Measurements from ENCODE around the gene SWSAP1.
"Not testable (repeated sequence)": the region's sequence is repeated elsewhere in the genome, so short reads cannot be mapped to it uniquely, and the experiment has no call there.

The SWSAP1 gene

DNA sequence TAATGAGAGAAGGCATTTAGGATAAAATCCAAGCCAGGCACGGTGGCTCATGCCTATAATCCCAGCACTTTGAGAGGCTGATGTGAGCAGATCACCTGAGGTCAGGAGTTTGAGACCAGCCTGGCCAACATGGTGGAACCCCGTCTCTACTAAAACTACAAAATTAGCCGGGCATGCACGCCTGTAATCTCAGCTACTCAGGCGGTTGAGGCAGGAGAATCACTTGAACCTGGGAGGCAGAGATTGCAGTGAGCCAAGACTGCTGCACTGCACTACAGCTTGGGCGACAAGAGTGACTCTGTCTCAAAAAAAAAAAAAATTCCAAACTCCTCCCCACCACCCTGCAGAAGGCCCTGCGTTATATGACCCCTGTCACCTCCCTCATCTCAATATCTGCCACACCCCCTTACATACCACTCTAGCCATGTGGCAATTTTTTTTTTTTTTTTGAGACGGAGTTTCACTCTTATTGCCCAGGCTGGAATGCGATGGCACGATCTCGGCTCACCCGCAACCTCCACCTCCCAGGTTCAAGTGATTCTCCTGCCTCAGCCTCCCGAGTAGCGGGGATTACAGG is 4.9 kb downstream of the SWSAP1 start:
- CTCF ChIA-PET, DNase-seq, H3K9me3 Mint-ChIP-seq, H3K4me3 Mint-ChIP-seq: not testable (repeated sequence)
- peaks cover 16% of the 10 kb centered on the region for H3K36me3 Mint-ChIP-seq
- peaks cover 63% of the 10 kb centered on the region for H3K4me1 Mint-ChIP-seq
- peak overlapping the region; percentile 99 for H3K27ac Mint-ChIP-seq
- peaks cover 33% of the 10 kb centered on the region for H3K27me3 Mint-ChIP-seq

DNA sequence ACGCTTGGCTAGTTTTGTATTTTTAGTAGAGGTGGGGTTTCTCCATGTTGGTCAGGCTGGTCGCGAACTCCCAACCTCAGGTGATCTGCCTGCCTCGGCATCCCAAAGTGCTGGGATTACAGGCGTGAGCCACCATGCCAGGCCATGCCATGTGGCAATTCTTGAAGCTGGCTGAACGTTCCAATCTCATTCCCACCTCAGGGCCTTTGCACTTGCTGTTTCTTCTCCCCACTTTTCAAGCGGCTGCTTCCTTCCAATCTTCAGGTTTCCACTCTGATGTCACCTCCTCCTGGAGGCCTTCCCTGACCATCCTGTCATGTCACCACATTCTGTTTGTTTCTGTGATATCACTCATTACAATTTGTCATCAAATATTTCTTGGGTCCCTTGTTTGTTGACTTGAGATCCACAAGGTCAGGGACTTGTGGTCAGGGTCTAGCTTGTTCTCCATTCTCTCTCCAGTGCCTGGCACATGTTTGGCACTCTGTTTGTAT is 5.4 kb downstream of the SWSAP1 start:
- CTCF ChIA-PET = interaction anchor here (0.5 to 1.2 kb wide), 2 partner anchors 68 to 504 kb away, joined by 3 to 5 read pairs; no protein-coding TSS in a partner anchor
- Mint-ChIP-seq H3K9me3 (no peaks in the 10 kb centered on the region), H3K4me1 (peaks cover 63% of the 10 kb centered on the region), H3K4me3 (peak overlapping the region; percentile 81), H3K36me3 (peaks cover 16% of the 10 kb centered on the region), H3K27ac (peak overlapping the region; percentile 99), H3K27me3 (peaks cover 39% of the 10 kb centered on the region)
- no peak for DNase-seq

DNA sequence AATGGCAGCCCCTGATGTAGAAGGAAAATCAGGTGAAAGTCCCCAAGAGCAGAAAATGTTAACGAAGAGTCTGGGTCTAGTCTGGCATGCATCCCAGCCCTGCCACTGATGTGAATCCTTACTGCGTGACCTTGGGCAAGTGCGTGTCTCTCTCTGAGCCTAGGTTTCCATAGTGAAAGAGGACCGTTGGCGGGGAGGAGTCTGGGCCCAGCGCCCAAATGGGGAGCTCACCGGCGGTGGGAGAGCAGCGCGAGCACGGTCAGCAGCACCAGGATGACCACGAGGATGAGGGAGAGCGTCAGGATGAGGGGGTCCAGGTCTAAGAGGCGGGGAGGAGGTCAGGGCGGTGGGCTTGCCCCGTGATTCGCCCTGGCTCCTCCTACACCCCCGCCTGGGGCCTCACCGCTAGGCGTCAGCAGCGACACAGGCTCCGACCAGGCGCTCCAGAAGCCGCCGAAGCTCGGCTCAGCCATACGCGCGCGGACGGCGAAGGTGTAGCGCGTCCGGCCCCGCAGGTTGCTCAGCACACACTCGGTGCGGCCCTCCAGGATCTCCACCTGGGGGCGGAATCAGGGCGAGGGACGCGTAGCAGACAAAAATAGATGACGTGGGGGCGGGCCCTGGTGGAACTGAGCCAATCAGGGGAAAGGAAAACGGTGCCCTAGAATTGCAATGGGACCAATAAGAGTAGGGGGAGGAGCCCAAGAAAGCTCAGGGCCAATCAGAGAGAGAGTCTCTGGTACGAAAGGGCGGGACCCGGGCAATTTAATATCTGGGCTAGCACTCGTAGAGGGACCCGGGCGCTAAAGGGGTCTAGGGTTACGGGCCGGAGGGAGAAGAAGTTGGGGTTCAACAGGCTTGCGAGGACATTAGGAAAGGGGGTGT is 6.4 kb downstream of the SWSAP1 start:
- H3K4me1 Mint-ChIP-seq = peaks cover 58% of the 10 kb centered on the region
- peak overlapping the region; percentile 99 for H3K27ac Mint-ChIP-seq
- peak; percentile 99 for DNase-seq
- CTCF ChIA-PET = interaction anchor here (0.6 to 2.4 kb wide), 31 partner anchors 10 to 207 kb away, joined by 3 to 9 read pairs (median 4); partner anchors contain the start of genes ECSIT, ODAD3 and PRKCSH
- H3K9me3 Mint-ChIP-seq = no peaks in the 10 kb centered on the region
- H3K36me3 Mint-ChIP-seq = peaks cover 15% of the 10 kb centered on the region
- H3K4me3 Mint-ChIP-seq = peak overlapping the region; percentile 81
- H3K27me3 Mint-ChIP-seq = peaks cover 47% of the 10 kb centered on the region

DNA sequence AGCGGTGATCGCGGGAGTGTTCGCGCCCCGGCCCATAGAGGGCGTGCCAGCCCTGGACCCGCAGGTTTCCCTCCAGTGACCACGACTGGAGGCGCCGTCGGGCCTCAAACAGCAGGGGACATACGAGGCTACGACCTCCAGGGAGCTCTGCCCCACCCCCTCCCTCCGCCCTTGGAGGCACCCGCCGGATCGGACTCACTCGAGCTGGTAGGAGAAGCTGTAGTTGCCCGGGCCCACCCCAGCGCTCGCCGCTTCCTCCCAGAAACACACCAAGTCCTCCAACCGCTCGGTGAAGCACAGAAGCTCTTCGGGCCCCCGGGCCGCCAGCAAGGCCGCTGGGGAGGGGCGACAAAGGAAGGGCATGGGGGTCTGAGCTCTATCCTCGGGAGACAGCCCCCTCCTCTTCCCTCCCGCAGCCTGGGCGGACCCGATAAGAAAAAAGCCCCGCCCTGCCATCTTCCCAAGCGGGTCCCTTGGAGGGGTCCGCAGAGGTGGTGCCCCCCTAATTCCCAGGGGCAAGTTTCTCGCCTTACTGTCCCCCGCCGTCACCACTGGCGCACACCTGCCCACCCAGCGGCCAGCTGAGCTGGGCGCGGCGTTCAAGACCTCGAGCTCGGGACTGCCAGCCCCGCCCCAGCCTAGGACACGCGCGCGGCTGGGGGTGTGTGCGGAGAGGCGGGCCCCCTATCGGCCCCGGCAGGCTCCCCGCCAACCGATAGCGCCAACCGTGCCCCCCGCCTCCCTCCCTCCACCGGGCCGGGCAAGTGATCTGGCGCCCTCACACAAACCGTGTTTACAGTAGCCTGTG is 8.6 kb downstream of the SWSAP1 start:
- Mint-ChIP-seq H3K27me3 (peaks cover 52% of the 10 kb centered on the region), H3K36me3 (peaks cover 3% of the 10 kb centered on the region), H3K27ac (peak overlapping the region; percentile 55)

DNA sequence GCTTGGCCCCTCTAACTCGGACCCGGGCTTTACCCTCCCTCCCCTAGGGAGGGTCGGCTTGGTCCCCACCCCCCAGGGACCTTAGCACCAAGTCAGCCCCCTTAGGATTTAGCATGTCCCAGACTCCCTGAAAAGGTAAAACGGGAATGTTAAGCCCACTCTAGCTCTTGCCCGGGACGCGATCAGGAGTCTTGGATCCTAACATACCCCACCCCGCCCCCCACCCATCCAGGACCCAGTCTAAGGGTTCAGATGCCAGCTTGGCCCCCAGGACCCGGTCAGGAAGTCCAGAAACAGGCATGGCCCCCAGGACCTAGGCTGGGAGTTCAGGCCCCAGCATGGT is 9.2 kb downstream of the SWSAP1 start:
- no peak for DNase-seq
- H3K4me1 Mint-ChIP-seq = peaks cover 43% of the 10 kb centered on the region
- peaks cover 52% of the 10 kb centered on the region for H3K27me3 Mint-ChIP-seq
- H3K9me3 Mint-ChIP-seq = no peaks in the 10 kb centered on the region
- peaks cover 3% of the 10 kb centered on the region for H3K36me3 Mint-ChIP-seq
- no peak overlapping the region for H3K4me3 Mint-ChIP-seq
- H3K27ac Mint-ChIP-seq = no peak overlapping the region
- CTCF ChIA-PET = interaction anchor here (0.6 to 2.9 kb wide), 6 partner anchors 8 to 99 kb away, joined by 3 to 13 read pairs (median 4); partner anchors contain the start of genes ODAD3, PRKCSH and SWSAP1

More for the DNA sequence above, 8.6 kb downstream of the SWSAP1 start:
- Mint-ChIP-seq H3K4me1 (peaks cover 47% of the 10 kb centered on the region), H3K9me3 (no peaks in the 10 kb centered on the region), H3K4me3 (peak overlapping the region; percentile 58)
- DNase-seq = peak; percentile 55
- CTCF ChIA-PET = interaction anchor here (0.6 to 2.9 kb wide), 12 partner anchors 8 to 155 kb away, joined by 3 to 13 read pairs (median 3); partner anchors contain the start of genes ODAD3, PRKCSH and SWSAP1

DNA sequence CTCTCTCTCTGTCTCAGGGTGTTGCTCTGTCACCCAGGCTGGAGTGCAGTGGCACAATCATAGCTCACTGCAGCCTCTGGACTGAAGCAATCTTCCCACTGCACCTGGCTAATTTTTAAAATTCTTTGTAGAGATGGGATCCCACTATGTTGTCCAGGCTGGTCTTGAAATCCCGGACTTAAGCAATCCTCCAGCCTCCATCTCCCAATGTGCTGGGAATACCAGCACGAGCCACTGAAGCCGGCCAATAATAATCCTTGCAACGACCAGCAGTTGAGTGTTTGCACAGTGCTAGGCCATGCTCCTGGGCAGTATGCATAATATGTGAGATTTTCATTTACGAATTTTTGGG is 10.3 kb downstream of the SWSAP1 start:
- Mint-ChIP-seq H3K27me3 (peaks cover 52% of the 10 kb centered on the region), H3K36me3 (peaks cover 3% of the 10 kb centered on the region), H3K4me1 (peaks cover 36% of the 10 kb centered on the region), H3K27ac (no peak overlapping the region), H3K9me3 (no peaks in the 10 kb centered on the region), H3K4me3 (no peak overlapping the region)
- no peak for DNase-seq
- CTCF ChIA-PET = interaction anchor here (2.9 kb wide), 1 partner anchor 98 kb away, joined by 13 read pairs; no protein-coding TSS in a partner anchor

DNA sequence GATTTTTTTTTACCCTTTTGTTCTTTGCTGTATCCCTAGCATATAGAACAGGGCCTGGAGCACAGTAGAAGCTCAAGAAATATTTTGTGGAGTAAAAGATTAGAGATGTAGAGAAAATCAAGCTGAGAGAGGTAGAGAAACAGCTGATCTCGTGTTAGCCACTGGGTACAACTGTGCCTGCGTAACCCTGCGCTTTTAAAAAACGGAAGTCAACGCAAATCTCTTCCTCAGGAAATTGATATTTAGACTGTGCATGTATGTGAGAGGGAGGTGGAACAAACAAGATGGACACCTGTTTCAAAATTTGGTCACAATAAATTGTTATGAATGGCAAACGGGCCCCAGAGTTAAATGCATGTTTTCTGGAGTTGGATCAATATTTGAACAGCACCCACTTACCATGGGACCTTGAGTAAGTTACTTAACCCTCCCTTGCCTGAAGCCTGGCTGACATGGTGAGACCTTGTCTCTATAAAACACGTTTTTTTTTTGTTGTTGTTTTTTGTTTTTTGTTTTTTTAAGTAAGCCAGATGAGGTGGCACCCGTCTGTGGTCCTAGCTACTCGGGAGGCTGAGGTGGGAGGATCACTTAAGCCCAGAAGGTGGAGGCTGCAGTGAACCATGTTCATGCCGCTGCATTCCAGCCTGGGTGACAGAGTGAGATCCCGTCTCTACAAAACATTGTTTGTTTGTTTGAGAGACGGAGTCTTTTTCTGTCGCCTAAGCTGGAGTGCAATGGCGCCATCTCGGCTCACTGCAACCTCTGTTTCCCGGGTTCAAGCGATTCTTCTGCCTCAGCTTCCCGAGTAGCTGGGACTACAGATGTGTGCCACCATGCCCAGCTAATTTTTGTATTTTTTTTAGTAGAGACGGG is 12.9 kb downstream of the SWSAP1 start:
- DNase-seq = no peak
- H3K36me3 Mint-ChIP-seq = no peaks in the 10 kb centered on the region
- H3K9me3 Mint-ChIP-seq = peaks cover 3% of the 10 kb centered on the region
- peaks cover 16% of the 10 kb centered on the region for H3K4me1 Mint-ChIP-seq
- no peak overlapping the region for H3K4me3 Mint-ChIP-seq
- H3K27me3 Mint-ChIP-seq = peaks cover 53% of the 10 kb centered on the region
- CTCF ChIA-PET = no interaction called here
- no peak overlapping the region for H3K27ac Mint-ChIP-seq

DNA sequence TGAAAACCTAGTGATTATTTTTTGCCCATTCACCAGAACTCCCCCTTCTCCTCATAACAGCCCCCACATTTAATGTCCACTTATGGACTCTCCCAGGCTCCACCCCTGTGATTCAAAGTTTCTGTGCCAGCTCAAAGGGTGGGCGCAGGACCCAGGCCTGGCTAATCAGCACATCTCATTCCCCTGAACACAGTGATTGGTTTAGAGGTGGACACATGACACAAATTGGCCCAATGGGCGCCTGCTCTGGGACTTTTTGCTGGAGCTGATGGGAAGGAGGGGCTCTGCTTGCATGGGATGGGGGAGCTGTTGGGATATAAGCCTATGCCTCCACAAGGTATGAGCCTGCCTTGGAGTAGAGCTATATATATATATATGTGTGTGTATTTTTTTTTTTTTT is 15.9 kb downstream of the SWSAP1 start:
- Mint-ChIP-seq H3K27ac (no peak overlapping the region), H3K36me3 (no peaks in the 10 kb centered on the region), H3K9me3 (peaks cover 3% of the 10 kb centered on the region), H3K4me3 (no peak overlapping the region), H3K4me1 (peaks cover 11% of the 10 kb centered on the region), H3K27me3 (peaks cover 38% of the 10 kb centered on the region)
- no peak for DNase-seq
- CTCF ChIA-PET = interaction anchor here (1.6 to 2.1 kb wide), 2 partner anchors 7 to 9 kb away, joined by 5 to 7 read pairs; no protein-coding TSS in a partner anchor

DNA sequence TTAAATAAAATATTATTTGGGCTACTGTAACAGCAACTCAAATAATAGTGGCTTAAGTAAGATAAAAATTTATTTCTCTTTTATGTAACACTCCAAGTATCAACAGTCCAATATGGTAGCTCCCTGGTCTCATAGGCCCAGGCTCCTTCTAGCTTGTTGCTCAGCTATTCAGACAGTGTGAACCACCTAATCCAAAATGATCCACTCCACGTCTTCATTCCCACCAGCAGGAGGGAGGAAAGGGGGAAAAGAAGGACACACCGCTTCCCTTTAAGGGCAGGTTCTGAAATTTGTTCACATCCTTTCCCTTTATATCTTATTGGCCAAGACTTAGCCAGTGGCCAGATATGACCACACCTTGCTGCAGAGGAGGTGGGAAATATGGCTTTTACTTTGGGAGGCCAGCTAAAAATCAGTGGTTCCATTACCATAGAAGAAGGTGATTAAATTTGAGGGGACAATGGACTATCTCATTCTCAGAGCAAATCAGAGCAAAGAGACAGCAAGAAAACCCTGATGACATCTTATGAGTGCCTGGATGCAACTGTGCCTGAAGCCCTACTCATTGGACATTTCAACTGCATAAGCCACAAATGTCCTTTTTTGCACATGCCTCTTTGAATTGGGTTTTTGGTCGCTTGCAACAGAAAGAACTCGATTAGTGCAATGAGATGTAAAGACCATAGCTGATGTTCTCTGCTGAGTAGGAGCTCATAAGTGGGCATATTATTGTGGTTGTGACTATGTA is 16.6 kb downstream of the SWSAP1 start:
- no peak for DNase-seq
- Mint-ChIP-seq H3K4me3 (no peak overlapping the region), H3K4me1 (peaks cover 11% of the 10 kb centered on the region), H3K9me3 (peaks cover 3% of the 10 kb centered on the region), H3K36me3 (no peaks in the 10 kb centered on the region), H3K27me3 (peaks cover 36% of the 10 kb centered on the region), H3K27ac (no peak overlapping the region)
- CTCF ChIA-PET = interaction anchor here (1.6 to 2.1 kb wide), 2 partner anchors 8 to 10 kb away, joined by 5 to 7 read pairs; no protein-coding TSS in a partner anchor

DNA sequence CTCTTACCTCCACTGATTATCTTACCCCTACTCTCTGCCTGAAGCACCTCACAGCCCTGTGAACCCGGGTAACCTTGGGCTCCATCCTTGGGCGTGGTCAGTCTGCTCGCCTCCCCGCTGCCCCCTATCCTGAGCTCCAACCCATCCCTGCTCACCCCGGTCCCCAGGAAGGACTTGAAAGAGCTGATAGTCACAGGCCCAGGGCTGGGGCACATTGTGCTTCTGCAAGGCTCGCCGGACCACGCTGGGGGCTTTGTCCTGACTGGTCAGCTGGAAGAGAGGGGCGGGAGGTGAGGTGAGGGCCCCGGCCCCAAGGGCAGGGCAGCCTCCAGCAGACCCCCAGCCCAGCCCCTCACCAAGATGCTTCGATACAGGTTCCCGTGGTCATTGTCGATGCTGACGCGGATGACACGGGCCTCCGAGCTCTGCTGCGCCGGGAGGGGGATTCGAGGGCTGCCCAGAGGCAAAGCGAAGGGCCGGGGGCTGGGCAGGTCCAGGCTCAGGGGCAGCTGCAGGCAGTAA is 22.7 kb downstream of the SWSAP1 start:
- H3K36me3 Mint-ChIP-seq = no peaks in the 10 kb centered on the region
- peaks cover 22% of the 10 kb centered on the region for H3K27me3 Mint-ChIP-seq
- peaks cover 4% of the 10 kb centered on the region for H3K4me1 Mint-ChIP-seq
- no peaks in the 10 kb centered on the region for H3K9me3 Mint-ChIP-seq
- no peak overlapping the region for H3K4me3 Mint-ChIP-seq
- H3K27ac Mint-ChIP-seq = no peak overlapping the region
- DNase-seq = no peak
- CTCF ChIA-PET = interaction anchor here (0.5 to 2.0 kb wide), 2 partner anchors 16 to 1448 kb away, joined by 3 to 6 read pairs; no protein-coding TSS in a partner anchor

DNA sequence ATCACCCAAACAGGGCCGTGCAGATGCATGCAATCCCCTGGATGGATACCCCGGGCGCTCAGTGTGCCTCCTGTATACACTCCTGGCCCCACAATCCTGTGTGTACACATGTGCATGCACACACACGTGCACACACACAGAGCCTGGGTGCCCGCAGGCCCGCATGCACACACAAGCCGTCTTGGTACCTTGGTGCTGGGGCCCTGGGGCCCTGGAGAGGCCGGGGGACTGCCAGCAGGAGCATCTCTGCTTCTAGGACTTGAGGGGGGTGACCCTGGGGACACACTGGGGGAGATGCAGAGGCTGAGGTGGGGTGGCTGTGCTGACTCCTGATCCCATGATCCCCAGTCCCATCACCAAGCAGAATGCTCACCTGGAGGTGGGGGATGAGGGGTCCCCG is 25.2 kb downstream of the SWSAP1 start:
- no peaks in the 10 kb centered on the region for H3K4me1 Mint-ChIP-seq
- DNase-seq = no peak
- H3K36me3 Mint-ChIP-seq = no peaks in the 10 kb centered on the region
- H3K4me3 Mint-ChIP-seq = no peak overlapping the region
- no peak overlapping the region for H3K27ac Mint-ChIP-seq
- no peaks in the 10 kb centered on the region for H3K9me3 Mint-ChIP-seq
- peaks cover 12% of the 10 kb centered on the region for H3K27me3 Mint-ChIP-seq
- CTCF ChIA-PET = interaction anchor here (1.4 kb wide), 1 partner anchor 17 kb away, joined by 3 read pairs; no protein-coding TSS in a partner anchor

DNA sequence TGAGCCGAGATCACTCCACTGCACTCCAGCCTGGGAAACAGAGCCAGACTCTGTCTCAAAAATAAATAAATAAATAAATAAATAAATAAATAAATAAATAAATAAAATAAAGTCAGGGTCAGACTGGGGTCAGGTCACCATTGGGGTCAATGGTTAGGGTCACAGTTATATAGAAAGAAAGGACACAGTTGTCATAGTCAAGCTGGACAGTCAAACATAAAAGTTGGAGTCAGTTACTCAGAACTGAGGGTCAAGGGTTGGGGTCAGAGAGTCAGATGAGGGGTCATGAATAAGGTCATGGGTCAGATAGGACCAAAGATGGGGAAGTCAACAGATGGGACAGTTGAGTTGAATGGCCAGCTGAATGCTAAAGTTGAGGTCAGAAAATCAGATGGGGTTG is 26.3 kb downstream of the SWSAP1 start:
- H3K27ac Mint-ChIP-seq = no peak overlapping the region
- peaks cover 13% of the 10 kb centered on the region for H3K27me3 Mint-ChIP-seq
- no peaks in the 10 kb centered on the region for H3K9me3 Mint-ChIP-seq
- H3K4me1 Mint-ChIP-seq = no peaks in the 10 kb centered on the region
- H3K36me3 Mint-ChIP-seq = no peaks in the 10 kb centered on the region
- H3K4me3 Mint-ChIP-seq = no peak overlapping the region
- CTCF ChIA-PET = interaction anchor here (0.7 to 1.4 kb wide), 2 partner anchors 11 to 18 kb away, joined by 3 read pairs; no protein-coding TSS in a partner anchor
- DNase-seq = no peak
